K562 (cell line): ENCODE measurements around the gene NME9. TPM values are rescaled to one million over a fixed set of nuclear protein-coding genes. Genes with fewer than 3 reads are reported as not detected.

Experiments used
- ESRRB ChIP-seq: fragments of 250-450 bp; sonication (Bioruptor Pico); IDR thresholded peaks from 2 replicates; pipeline ENCODE4 v1.5.0; 2020; ENCODE audit warnings: mild to moderate bottlenecking, moderate library complexity, borderline replicate concordance
- HMGN3 ChIP-seq: IDR thresholded peaks from 2 replicates; pipeline ENCODE4 v1.6.1; 2011; ENCODE audit warnings: borderline replicate concordance, low read depth, mild to moderate bottlenecking, mixed read lengths, low read length; ENCODE audit not compliant: insufficient read length; ENCODE audit errors: extremely low read depth
- OTX1 ChIP-seq: fragments of 450-650 bp; formaldehyde crosslinking; IDR thresholded peaks from 2 replicates; pipeline ENCODE4 v1.4.0; 2022; ENCODE audit warnings: mild to moderate bottlenecking
- POLR3A ChIP-seq: IDR thresholded peaks from 2 replicates; pipeline ENCODE4 v1.6.1; 2011; ENCODE audit warnings: borderline replicate concordance, mild to moderate bottlenecking, moderate library complexity; ENCODE audit not compliant: insufficient read length, insufficient read depth; ENCODE audit errors: extremely low read depth
- SMC3 ChIP-seq: conservative IDR thresholded peaks from 2 replicates; pipeline ENCODE4 v1.6.1; 2011; ENCODE audit warnings: low read depth, low read length, improper control_type of control experiment; ENCODE audit not compliant: insufficient read depth
- TEAD4 ChIP-seq, 2 experiments: sonication (generic) in 1 of 2; formaldehyde crosslinking in 1 of 2; IDR thresholded peaks; 2 replicates each; pipeline versions ENCODE4 v1.6.1 to v1.8.0; 2012 to 2022; ENCODE audit warnings: borderline replicate concordance in 1 of 2, inconsistent platforms in 1 of 2, low read length in 1 of 2, mild to moderate bottlenecking in 1 of 2, missing genetic modification reagents in 1 of 2
- ZNF124 ChIP-seq: sonication (generic); formaldehyde crosslinking; IDR thresholded peaks from 2 replicates; pipeline ENCODE4 v1.8.1; 2022; ENCODE audit warnings: missing genetic modification reagents
- ZNF384 ChIP-seq: IDR thresholded peaks from 2 replicates; pipeline ENCODE4 v1.6.1; 2012; ENCODE audit warnings: low read depth, low read length, improper control_type of control experiment
- polyA plus RNA-seq, 8 experiments: library from polyadenylated mRNA; depleted of rRNA in 4 of 8; stranded (reverse) in 5 of 8; unstranded in 3 of 8; fragments of >200 nt; fragmentation: Nextera tagmentation in 2 of 8; fragmentation: Illumina TruSeq in 1 of 8; extraction: Ambion mirVana in 2 of 8; extraction: Trizol in 1 of 8; gene quantifications; 2 replicates each; pipeline versions ENCODE4 v1.2.1 to v1.2.3, GENCODE V29; 2011 to 2014; ENCODE audit warnings: inconsistent platforms in 1 of 8, missing spikeins in 1 of 8
- total RNA-seq, 7 experiments: library from RNA; depleted of rRNA in 6 of 7; stranded (reverse); fragments of >200 nt in 6 of 7; fragmentation: Illumina TruSeq in 2 of 7; extraction: Trizol in 2 of 7; gene quantifications; 2 replicates each; pipeline versions ENCODE4 v1.2.1 to v1.2.3, GENCODE V29; 2011 to 2021; ENCODE audit warnings: low replicate concordance in 1 of 7
- TF ChIP-seq, protein P1 (sequence below): fragments of 450-650 bp; IDR thresholded peaks from 2 replicates; pipeline ENCODE4 v1.6.1; 2018; ENCODE audit not compliant: partially characterized antibody
- TF ChIP-seq, protein P2 (sequence below): fragments of 250-450 bp; sonication (Bioruptor Pico); IDR thresholded peaks from 2 replicates; pipeline ENCODE4 v1.8.0; 2022; ENCODE audit warnings: moderate library complexity, mild to moderate bottlenecking, inconsistent platforms
- TF ChIP-seq, protein P3 (sequence below): fragments of 150-350 bp; conservative IDR thresholded peaks from 2 replicates; pipeline ENCODE4 v1.6.1; 2014; ENCODE audit warnings: low read length
- TF ChIP-seq, protein P4 (sequence below): sonication (generic); formaldehyde crosslinking; IDR thresholded peaks from 2 replicates; pipeline ENCODE4 v1.5.0; 2020; ENCODE audit warnings: missing genetic modification reagents
- TF ChIP-seq, protein P5 (sequence below): fragments of 450-650 bp; formaldehyde crosslinking; IDR thresholded peaks from 2 replicates; pipeline ENCODE4 v1.4.0; 2020; ENCODE audit warnings: mild to moderate bottlenecking, mixed read lengths
- TF ChIP-seq, protein P6 (sequence below): fragments of 250-450 bp; sonication (Bioruptor Pico); IDR thresholded peaks from 2 replicates; pipeline ENCODE4 v1.4.0; 2020; ENCODE audit warnings: borderline replicate concordance

Gene NME9
- total and polyA plus RNA-seq, 9 of the 15 experiments (the other 6 are each of a cell fraction or from before 2014, with no cell fraction given), result 0.05 to 0.15 (median 0.13) TPM; not detected in 6

DNA sequence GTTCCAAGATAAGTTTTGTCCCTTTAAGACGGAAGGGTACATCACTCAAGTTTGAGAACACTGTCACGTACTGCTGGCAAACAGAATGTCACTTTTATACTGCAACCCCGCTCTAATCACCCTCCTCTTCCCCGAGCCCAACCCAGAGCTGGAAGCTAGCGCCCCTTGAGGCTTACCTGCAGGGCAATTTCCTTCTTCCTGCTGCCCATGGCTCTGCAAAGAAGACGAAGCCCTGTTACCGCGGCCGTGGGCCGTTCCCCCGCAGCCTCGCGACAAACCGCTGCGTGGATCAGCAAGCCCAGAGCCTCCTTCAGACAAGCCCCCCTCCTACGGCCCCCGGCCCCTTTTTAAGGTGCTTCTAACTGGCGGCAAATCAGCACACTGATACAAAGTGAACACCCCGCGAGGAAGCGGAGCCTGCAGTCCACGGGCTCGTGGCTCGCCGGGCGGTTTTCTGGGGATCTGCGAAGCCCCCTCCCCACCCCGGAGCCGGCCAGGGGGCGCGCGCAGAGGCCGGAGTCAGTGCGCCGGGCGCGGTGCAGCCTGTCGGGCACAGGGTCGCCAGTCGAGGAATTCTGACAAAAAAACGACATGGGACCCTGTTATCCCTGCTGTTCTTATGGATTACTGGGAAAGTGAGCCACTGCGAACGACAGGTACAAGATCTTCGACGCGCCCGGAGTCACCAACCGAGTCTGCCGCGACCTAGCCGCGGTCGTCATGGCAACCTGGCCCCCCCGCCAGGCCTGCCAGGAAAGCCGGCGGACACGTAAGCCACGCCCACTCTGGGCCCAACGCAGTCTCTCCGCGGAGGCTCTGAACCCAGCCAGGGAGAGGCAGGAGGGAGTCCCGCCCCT is at the start of gene NME9 (continued):
- TF ChIP-seq, protein P1, sequence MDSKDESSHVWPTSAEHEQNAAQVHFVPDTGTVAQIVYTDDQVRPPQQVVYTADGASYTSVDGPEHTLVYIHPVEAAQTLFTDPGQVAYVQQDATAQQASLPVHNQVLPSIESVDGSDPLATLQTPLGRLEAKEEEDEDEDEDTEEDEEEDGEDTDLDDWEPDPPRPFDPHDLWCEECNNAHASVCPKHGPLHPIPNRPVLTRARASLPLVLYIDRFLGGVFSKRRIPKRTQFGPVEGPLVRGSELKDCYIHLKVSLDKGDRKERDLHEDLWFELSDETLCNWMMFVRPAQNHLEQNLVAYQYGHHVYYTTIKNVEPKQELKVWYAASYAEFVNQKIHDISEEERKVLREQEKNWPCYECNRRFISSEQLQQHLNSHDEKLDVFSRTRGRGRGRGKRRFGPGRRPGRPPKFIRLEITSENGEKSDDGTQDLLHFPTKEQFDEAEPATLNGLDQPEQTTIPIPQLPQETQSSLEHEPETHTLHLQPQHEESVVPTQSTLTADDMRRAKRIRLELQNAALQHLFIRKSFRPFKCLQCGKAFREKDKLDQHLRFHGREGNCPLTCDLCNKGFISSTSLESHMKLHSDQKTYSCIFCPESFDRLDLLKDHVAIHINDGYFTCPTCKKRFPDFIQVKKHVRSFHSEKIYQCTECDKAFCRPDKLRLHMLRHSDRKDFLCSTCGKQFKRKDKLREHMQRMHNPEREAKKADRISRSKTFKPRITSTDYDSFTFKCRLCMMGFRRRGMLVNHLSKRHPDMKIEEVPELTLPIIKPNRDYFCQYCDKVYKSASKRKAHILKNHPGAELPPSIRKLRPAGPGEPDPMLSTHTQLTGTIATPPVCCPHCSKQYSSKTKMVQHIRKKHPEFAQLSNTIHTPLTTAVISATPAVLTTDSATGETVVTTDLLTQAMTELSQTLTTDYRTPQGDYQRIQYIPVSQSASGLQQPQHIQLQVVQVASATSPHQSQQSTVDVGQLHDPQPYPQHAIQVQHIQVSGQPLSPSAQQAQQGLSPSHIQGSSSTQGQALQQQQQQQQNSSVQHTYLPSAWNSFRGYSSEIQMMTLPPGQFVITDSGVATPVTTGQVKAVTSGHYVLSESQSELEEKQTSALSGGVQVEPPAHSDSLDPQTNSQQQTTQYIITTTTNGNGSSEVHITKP, result no peak
- TF ChIP-seq SMC3 (no peak), OTX1 (CRISPR knock-in tag) (no peak), ZNF384 (no peak), ZNF124 (CRISPR knock-in tag) (no peak), POLR3A (no peak), ESRRB (CRISPR knock-in tag) (no peak), HMGN3 (no peak), TEAD4 (IDR thresholded peaks at IDR 0.05; ENCODE audit: low read length) (no peak), TEAD4 (CRISPR knock-in tag; IDR thresholded peaks at IDR 0.05; ENCODE audit: borderline replicate concordance) (no peak)
- TF ChIP-seq, protein P2, sequence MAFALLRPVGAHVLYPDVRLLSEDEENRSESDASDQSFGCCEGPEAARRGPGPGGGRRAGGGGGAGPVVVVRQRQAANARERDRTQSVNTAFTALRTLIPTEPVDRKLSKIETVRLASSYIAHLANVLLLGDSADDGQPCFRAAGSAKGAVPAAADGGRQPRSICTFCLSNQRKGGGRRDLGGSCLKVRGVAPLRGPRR (CRISPR knock-in tag), result no peak
- TF ChIP-seq, protein P3, sequence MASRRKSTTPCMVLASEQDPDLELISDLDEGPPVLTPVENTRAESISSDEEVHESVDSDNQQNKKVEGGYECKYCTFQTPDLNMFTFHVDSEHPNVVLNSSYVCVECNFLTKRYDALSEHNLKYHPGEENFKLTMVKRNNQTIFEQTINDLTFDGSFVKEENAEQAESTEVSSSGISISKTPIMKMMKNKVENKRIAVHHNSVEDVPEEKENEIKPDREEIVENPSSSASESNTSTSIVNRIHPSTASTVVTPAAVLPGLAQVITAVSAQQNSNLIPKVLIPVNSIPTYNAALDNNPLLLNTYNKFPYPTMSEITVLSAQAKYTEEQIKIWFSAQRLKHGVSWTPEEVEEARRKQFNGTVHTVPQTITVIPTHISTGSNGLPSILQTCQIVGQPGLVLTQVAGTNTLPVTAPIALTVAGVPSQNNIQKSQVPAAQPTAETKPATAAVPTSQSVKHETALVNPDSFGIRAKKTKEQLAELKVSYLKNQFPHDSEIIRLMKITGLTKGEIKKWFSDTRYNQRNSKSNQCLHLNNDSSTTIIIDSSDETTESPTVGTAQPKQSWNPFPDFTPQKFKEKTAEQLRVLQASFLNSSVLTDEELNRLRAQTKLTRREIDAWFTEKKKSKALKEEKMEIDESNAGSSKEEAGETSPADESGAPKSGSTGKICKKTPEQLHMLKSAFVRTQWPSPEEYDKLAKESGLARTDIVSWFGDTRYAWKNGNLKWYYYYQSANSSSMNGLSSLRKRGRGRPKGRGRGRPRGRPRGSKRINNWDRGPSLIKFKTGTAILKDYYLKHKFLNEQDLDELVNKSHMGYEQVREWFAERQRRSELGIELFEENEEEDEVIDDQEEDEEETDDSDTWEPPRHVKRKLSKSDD, result no peak
- TF ChIP-seq, protein P4, sequence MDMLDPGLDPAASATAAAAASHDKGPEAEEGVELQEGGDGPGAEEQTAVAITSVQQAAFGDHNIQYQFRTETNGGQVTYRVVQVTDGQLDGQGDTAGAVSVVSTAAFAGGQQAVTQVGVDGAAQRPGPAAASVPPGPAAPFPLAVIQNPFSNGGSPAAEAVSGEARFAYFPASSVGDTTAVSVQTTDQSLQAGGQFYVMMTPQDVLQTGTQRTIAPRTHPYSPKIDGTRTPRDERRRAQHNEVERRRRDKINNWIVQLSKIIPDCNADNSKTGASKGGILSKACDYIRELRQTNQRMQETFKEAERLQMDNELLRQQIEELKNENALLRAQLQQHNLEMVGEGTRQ (CRISPR knock-in tag), result no peak
- TF ChIP-seq, protein P5, sequence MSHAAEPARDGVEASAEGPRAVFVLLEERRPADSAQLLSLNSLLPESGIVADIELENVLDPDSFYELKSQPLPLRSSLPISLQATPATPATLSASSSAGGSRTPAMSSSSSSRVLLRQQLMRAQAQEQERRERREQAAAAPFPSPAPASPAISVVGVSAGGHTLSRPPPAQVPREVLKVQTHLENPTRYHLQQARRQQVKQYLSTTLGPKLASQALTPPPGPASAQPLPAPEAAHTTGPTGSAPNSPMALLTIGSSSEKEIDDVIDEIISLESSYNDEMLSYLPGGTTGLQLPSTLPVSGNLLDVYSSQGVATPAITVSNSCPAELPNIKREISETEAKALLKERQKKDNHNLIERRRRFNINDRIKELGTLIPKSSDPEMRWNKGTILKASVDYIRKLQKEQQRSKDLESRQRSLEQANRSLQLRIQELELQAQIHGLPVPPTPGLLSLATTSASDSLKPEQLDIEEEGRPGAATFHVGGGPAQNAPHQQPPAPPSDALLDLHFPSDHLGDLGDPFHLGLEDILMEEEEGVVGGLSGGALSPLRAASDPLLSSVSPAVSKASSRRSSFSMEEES (CRISPR knock-in tag), result no peak
- TF ChIP-seq, protein P6, sequence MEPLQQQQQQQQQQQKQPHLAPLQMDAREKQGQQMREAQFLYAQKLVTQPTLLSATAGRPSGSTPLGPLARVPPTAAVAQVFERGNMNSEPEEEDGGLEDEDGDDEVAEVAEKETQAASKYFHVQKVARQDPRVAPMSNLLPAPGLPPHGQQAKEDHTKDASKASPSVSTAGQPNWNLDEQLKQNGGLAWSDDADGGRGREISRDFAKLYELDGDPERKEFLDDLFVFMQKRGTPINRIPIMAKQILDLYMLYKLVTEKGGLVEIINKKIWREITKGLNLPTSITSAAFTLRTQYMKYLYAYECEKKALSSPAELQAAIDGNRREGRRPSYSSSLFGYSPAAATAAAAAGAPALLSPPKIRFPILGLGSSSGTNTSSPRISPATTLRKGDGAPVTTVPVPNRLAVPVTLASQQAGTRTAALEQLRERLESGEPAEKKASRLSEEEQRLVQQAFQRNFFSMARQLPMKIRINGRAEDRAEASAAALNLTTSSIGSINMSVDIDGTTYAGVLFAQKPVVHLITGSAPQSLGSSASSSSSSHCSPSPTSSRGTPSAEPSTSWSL, result no peak
